NCI-H345 treated with DMSO at 0.1 percent for 48 hours (cell line): ENCODE measurements around the gene IFIT5.
"Not testable (repeated sequence)": the region's sequence is repeated elsewhere in the genome, so short reads cannot be mapped to it uniquely, and the experiment has no call there.

Experiments used
- DNase-seq: peaks from one replicate; lab custom pipeline; 2025; ENCODE audit not compliant: unreplicated experiment; lab: John Stamatoyannopoulos, UW

Gene IFIT5, protein sequence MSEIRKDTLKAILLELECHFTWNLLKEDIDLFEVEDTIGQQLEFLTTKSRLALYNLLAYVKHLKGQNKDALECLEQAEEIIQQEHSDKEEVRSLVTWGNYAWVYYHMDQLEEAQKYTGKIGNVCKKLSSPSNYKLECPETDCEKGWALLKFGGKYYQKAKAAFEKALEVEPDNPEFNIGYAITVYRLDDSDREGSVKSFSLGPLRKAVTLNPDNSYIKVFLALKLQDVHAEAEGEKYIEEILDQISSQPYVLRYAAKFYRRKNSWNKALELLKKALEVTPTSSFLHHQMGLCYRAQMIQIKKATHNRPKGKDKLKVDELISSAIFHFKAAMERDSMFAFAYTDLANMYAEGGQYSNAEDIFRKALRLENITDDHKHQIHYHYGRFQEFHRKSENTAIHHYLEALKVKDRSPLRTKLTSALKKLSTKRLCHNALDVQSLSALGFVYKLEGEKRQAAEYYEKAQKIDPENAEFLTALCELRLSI

DNA sequence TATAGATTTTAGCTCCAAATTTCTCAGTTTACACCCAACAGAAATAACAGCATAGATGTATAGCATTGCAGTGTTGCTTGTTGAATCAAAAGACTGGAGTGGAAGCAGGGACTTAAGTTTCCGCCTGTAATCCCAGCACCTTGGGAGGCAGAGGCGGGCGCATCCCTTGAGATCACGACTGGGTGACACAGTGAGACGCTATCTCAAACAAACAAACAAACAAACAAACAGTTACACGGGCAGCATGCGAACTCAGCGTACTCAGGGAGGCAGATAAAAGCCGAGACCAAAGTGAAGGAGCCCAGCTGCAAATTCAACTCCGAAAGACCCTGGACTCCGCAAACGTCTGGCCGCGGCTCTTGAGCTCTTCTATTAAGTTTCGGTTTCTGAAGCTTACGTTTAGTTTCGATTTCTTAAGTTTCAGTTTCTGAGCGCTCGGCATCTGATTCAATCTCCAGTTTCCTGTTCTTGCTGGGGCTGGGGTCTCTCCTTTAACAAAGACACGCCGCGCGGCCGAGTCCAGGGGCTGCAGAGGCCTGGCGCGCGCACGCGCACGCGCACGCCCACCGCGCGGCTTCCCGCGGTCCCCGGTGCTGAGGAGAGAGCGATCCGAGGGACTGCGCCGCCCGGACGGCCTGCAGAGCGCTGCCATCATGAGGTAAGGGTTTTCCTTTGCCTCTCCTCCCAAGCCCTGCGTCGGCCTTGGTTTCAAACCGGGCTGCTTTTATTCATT lies at the start of gene IFIT5:
IFIT5 (plus strand) TSS at position 423 of the 733 bp plus-strand sequence; CDS start at position 654, 231 bp downstream.
- DNase-seq = peak; percentile 58

DNA sequence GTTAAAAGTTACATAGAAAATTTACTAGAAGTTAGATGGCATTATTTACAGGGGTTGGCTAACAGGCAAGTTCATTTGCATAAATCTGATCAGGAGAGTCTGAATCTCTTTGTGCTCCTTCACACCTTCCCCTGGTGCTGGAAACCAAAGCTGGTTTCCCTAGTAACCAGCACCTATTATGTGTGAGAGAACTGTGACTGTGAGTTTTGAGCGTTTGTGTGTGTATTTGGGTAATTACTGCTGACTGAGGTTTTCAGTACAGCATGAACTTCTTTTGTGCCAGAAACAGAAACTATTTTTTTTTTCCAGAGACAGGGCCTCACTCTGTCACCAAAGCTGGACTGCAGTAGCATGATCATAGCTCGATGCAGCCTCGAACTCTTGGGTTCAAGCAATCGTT lies 46.8 kb upstream of the IFIT5 start:
- no peak for DNase-seq

DNA sequence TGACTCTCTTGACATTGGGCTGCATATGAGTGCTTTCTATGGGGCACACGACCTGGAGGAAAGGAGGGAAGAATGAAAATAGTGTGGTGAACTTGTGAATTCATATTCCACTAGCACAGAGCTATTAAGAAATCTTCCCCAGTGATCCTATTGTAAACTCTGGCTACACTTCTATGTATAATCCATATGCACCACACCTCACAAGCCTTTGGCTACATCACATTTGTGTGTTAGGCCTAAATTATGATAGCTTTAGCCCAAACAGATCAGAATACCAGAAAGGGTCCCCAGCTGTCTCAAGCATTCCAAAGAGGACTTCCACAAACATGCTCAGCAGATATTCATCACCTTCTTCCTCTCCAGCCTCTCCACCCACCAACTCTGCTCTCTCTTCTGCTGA lies 46.2 kb upstream of the IFIT5 start:
- DNase-seq = no peak

DNA sequence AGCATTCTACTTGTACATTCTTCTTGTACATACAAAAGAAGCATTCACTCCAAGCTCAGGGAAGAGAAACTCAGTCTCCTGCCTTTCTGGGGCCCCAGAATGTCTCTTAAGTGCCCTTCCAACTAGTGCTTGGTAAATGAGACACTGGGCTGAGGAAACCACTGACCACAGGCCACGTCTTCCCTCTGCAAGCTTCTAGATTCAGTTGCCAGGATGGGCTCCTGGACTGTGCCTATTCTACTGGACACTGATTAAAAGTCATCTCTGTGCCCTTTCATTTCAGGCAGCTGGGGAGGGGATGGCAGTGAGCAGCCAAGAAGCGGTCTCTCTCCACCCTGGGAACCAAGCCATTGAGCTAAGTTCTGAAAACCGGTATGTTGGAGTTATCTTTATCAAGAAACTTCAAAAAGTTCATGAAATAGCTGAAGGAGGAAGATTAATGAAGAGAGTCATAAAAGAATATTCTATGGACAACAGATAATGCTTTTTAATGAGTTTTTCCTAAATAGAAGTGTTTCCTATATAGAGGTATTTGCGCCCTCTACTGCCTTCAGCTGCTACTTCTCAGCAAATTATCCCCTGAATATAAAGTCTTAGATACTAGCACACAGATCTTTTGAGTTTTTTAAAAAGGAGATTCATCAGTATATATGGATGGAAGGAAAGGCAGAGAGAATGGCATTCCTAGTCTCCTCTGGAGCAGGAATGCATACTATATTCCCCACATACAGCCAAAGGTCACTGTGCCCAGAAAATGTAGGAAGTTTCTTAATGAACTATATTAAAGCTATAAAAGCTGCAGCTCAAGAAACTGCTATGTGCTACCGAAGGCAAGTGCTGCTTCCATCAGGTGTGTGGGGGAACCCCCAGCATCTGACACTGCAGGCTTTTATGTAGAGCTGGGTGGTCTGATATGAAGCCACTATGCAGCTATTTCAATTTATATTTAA lies 44.9 kb upstream of the IFIT5 start:
- DNase-seq = no peak

DNA sequence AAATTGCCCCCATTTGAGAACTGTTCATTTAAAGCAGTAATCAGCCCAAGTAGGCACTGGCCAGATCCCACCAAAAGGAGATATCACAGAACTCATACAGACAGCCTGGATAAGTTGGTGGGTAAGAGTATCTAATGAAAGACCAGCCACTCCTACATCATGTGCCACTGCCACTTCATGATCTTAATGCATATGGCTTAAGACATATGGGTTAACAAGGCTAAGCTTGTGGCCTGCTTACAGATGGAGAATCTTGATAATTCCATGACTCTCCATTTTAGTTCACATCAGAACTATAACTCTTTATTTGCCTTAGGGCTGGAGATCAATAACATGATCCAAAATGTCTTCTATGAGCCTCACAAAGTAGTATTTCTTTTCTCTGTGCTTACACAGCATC lies 43.3 kb upstream of the IFIT5 start:
- DNase-seq = no peak

DNA sequence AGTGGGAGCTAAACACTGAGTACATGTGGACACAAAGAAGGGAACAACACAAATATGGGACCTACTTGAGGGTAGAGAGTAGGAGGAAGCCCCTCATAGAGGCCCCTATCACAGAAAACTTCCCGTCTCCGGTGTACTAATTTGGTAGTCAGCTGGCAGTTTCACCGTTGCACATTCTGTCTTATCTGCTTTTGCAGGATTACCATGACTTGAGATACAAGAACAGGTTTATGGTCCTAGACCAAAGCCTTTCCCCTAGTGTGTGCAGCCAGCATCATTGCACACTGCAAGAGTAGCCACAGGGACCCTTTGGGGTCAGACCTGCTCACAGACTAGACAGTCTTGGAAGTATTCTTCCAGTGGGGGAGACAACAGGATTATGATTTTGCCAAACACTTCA lies 42.4 kb upstream of the IFIT5 start:
- DNase-seq = no peak

DNA sequence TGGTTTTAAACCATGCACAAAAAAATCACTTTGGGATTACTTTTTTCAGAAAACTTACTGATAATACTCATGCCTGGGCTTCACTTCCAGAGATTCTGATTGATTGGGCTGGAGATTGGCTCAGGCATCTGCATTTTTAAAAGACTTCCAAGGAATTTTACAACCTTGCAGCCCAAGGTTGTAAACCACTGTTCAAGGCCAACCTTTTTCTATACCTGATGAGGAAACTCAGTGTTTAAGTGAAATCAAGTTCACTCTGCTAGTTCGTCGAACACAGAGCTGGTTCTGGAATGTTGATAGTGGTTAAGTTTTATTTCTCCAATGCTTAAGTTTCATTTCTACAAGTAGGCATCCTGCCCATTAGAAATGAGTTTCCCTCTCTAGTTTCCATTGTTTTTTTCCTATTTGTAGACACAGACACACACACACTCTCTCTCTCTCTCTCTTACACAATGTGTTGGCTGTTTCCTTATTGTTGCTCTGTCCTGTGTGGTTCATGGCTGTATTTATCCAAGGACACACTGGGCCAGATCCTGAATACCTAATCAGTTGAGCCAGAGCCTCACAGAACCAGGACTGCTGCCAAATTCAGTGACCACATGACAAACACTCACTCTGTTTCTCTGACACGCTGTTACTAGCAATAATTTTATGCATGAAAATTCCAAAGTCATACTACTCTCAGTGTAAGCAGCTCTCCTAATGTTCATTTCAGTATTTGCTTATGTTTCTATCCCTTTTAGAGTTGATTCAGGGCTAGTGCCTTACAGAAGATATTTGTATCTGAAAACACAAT lies 40.3 kb upstream of the IFIT5 start:
- no peak for DNase-seq

DNA sequence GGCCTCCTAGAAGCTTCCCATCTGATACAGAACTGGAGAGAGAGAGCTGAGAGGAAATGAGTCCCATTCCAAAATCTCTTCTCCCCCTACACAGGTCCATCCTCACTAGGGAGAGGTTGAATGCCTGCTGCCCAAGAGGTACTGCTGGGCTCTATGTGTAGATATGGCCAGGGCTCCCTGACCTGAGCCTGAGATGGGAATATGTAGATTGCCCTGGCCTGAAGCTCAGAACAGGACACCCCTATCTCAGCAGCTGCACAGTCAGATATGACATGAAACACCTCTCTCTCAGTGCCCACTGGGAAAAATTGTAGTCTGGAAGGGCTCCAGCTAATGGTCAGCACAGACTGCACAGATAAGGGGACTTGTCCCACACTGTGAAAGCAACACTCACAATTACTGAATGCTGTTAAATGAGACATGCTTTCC lies 39.6 kb upstream of the IFIT5 start:
- DNase-seq = no peak

DNA sequence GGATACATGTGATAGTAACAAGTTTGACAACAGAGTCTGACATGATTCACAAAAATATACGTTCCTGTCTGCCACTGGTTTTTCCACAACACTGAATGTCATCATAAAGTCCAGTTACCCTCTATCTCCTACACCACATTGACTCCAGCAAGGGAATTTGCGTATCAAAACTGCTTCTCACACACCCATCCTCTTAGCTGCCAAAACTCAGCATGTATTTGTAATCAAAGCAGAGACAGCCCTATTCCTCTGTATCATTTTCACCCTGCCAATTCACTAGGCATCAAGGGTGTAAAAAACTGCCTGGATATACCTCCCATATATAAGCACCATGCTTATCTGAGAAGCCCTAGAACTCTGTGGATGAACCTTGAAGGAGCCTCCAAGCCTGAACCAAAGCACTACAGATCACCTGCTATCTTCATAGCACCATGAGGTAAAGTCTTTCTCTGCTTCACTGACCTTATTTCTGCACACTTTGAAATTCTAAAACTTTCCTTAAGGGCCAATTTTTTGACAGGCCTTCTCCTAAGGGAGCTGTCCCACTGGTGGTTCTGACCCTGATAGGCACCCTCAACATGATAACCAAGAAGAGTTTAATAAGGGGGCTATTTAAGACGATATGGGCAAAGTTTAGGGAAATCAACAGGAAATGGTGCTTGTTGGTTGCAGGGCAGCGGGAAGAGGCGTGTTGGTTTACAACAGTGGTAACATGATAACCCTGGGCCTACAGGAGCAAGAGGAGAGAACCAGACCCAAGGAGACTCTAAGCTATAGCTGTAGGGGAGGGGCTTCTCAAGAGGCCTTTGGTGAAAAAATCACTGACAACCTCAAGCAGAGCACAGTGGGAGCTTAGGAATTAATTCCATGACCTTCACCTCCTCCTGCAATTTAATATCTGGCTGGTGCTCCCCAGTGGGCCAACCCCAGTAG lies 36.4 kb upstream of the IFIT5 start, which contains the start of gene IFIT1B:
IFIT1B (plus strand) TSS at position 352 of the 933 bp plus-strand sequence; CDS start at position 432, 80 bp downstream.
- DNase-seq = no peak

DNA sequence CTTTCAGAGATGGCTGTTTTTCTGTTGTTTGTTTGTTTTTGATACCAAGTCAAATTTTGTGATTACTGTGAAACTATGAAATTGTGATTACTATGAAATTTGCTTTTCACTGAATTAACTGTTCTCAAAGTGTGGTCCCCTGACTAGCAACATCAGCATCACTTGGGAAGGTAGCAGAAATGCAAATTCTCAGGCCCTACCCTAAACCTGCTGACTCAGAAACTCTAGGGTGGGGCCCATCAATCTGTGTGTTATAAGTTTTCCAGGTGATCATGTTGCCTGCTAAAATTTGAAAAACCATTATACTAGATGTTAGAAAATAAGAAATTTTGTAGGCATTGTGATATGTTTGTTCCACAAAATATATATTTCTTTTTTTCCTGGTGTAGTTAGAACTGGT lies 35.3 kb upstream of the IFIT5 start:
- no peak for DNase-seq

DNA sequence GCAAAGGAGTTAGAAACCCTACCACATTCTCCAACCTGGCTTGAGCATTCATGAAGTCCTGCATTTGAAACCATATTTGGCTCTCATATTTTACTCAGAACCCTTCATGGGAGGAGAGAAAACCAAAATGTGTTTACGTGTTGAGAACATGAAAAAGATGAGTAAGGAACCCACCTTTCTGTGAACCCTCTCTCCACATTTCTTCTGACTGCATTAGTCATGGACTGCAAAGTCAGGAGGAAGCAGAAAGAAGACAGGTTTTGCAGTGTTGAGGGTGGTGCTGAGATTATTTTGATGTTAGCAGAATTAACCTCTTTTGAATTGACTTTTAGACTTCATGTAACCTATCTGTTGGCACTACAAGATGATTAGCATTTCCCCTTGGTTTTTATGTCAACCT lies 31.6 kb upstream of the IFIT5 start:
- no peak for DNase-seq

DNA sequence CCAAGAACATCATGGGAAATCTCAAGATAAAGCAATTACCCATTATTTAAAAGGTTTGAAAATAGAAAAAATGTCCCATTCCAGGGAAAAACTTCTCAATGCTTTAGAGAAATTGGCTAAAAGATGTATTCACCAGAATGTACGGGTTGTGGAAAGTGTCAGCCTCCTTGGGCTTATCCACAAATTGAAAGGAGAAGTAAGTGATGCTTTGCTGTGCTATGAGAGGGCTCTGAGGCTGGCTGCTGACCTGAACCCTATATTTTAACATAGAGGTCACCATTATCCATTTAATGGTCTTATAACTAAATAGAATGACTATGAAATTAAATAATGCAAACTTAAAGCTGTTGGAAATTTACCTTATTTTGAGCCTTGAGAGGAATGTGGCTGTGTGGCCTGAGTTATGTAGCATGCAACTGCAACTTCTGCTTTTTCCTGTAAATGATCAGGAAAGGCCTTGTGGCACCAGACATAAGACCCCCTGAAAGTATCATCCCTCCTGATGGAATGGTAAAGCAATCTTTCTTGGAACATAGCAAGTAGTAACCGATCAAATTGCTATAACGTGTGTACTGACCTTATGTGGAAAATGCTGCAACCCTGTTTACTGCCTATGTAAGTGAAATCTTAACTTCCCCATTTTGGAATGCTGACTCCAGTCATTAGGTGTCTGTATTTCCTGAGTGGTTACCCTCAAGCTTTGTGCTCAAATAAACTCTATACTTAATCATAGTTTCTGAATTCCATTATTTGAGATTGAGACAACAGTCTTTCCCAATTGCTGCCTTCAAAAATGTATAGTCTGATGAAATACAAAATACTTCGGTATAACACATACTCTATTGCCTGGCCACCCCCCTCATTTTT lies 29.7 kb upstream of the IFIT5 start:
- DNase-seq = no peak

DNA sequence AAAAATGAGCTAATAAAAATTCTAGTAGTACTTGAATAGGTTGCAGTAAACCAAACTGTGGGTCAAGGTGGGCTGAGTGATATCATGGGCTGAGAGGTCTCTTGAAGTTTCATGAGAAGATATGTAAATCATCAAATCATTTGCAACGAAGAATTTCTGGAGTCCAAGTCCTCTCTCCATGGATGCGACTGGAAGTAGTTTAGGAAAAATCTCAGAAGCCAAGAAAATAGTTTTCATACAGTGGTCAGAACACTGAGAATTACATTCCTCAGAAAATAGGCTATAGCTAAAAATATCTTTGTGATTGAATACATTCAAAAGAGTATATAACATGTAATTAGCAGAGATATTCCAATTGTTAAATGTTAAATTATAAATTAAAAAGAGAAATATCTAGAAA lies 25.6 kb upstream of the IFIT5 start:
- DNase-seq = no peak

DNA sequence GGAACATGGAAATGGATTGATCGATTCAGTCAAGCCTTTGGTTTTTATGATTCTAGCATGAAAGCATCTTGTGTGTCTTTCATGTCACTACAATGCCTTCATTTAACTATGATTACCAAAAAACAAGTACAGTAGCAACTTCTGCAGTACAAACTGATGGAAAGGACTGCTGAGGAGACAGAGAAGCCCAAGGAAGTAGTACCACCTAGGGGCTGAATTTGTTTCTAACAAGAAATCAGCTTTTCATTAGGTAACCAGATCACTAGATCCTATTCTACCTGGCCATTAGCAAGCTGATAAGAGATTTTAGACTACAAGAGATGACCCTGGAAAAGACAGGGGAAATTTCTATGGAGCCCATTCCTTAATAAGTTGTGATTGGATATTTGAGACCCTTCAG lies 25.1 kb upstream of the IFIT5 start:
- DNase-seq = no peak

DNA sequence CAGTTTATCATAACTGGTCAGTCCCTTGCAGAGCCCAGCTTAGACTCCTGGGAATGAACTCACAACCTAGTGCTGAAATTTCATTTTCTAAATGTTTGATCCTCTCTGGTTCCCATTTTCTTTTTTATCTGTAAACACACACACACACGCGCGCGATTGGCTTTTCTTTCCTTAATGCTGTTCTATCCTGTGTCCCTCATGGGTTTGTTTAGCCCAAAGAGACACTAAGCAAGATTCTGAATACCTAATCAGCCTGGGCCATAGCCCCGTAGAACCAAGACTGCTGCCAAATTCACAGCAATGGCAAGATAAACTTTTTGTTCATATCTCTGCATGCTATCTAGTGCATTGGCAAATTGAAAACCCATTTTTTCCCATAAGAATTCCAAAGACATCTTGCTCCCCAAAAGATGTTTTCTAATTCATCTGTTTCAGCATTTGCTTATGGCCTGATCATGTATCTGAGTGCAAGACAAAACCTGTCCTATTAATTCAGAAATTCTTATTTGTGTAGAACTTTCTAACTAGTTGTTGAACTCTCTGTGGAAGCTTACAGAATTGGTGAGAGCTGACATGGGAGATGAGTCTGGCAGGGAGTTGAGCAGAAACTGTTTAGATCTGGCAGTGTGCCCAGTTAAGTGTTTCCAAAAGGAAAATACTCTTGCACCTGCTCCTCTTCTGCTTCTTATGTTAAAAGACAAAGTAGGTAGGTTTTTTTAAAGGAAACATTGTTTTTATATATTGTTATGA lies 23.7 kb upstream of the IFIT5 start:
- DNase-seq = peak; percentile 44

DNA sequence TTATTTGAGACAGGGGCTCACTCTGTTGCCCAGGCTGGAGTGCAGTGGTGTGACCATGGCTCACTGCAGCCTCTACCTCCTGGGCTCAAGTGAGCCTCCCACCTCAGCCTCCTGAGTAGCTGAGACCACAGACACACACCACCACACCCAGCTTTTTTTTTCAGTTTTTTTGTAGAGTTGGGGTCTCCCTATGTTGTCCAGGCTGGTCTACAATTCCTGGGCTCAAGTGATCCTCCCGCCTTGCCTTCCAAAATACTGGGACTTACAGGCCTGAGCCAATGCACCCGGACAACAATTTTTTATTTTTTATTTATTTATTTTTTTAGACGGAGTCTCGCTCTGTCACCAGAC lies 23.2 kb upstream of the IFIT5 start:
- not testable (repeated sequence) for DNase-seq

DNA sequence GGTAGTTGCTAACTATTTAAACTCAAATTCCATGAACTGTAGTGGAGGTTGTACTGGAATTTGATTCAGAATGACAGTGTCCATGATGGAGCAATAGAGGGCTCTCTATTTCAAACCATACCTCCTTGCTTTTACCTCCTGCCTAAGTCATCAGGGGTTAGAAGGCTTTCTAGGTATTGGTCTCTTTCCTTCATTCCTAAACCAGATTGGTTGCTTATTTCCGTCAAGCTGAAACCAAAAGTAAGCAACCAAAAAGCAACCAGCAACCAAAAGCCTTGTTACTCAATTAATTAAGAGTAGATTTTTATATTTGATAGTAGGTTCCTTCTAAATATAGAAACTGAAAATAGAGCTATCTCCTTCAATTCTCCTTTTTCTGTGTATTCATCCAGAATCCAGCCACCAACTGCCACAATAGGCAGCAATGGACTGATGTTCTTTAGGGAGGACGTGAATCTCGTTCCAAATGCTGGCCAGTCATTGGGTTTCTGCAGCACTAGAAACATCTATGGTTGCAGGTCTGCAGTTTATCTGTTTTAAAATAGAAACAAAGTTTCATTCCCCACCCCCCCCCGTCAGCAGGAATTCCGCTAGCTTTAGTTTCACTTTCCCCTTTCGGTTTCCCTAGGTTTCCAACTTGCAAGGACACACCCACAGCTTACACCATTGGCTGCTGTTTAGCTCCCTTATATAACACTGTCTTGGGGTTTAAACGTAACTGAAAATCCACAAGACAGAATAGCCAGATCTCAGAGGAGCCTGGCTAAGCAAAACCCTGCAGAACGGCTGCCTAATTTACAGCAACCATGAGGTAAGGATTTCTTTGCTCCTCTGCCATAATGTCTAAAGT lies 22.2 kb upstream of the IFIT5 start, which contains the start of gene IFIT1:
IFIT1 (plus strand) TSS at position 717 of the 850 bp plus-strand sequence; CDS start at position 807, 90 bp downstream.
- DNase-seq = peak; percentile 37
